Body of pancreas (tissue), 4 donors: ENCODE data around the gene DBP. TPM values are rescaled to one million over a fixed set of nuclear protein-coding genes. Genes with fewer than 3 reads are reported as not detected.
A peak's percentile ranks its signal among the peaks of the same experiment; 100 is the strongest.
"Not testable (repeated sequence)": the region's sequence is repeated elsewhere in the genome, so short reads cannot be mapped to it uniquely, and the experiment has no call there.

Experiments
- ATAC-seq: fragments of 150-250 bp; one replicate; pipeline ENCODE4 v1.9.1; 2016
- DNase-seq, 4 donors: peaks; one replicate each; pipeline ENCODE4 v3.0.0-alpha.2; 2019
- H3K27ac ChIP-seq, 4 donors: fragments of 200-600 bp; sonication (generic); 1 replicate in 3 of 4; 2 replicates in 1 of 4; pipeline versions ENCODE4 v1.5.1 to v1.6.1; 2016 to 2019; ENCODE audit warnings: mild to moderate bottlenecking in 1 of 4, mixed read lengths in 1 of 4, moderate library complexity in 1 of 4
- H3K27me3 ChIP-seq, 2 donors: fragments of 200-600 bp; sonication (generic); one replicate each; pipeline ENCODE4 v1.6.0; 2016; ENCODE audit warnings: mild to moderate bottlenecking in 1 of 2
- H3K36me3 ChIP-seq, 2 donors: fragments of 200-600 bp; sonication (generic); replicated peaks in 1 of 2; 2 replicates each; pipeline ENCODE4 v1.5.1; 2016; ENCODE audit warnings: low read depth in 2 of 2; ENCODE audit not compliant: insufficient read depth in 1 of 2
- H3K4me1 ChIP-seq: fragments of 200-600 bp; sonication (generic); one replicate; pipeline ENCODE4 v1.6.0; 2016
- H3K4me3 ChIP-seq, 2 donors: fragments of 200-600 bp; sonication (generic); 1 replicate in 1 of 2; 2 replicates in 1 of 2; pipeline ENCODE4 v1.5.1; 2016 to 2019
- H3K9me3 ChIP-seq, 3 donors: fragments of 200-600 bp; sonication (generic); 1 replicate in 2 of 3; 2 replicates in 1 of 3; pipeline ENCODE4 v1.5.1; 2016
- CTCF ChIP-seq, 7 experiments: fragments of 450-650 bp in 4 of 7; fragments of 200-600 bp in 3 of 7; sonication (generic) in 3 of 7; IDR thresholded peaks; one replicate each; pipeline ENCODE4 v1.5.1; 2016 to 2019; ENCODE audit warnings: antibody characterized with exemption in 7 of 7
- POLR2A ChIP-seq, 3 donors: fragments of 450-650 bp; IDR thresholded peaks; one replicate each; pipeline ENCODE4 v1.6.1; 2016; ENCODE audit warnings: antibody characterized with exemption in 3 of 3, mild to moderate bottlenecking in 2 of 3
- WGBS, 2 donors: methylation state at CpG; one replicate each; pipeline ENCODE4 v1.1.5; 2017; 5-methylcytosine and 5-hydroxymethylcytosine counted together
- intact Hi-C: fragments of 100-400 bp; cut with DNase I; formaldehyde crosslinking; loops from one replicate; pipeline ENCODE4 v1.15.1; 2023
- total RNA-seq, 2 donors: library from RNA; depleted of rRNA; stranded (reverse); fragments of >200 nt; gene quantifications; one replicate each; pipeline ENCODE4 v1.1.0, GENCODE V29; 2016

DBP gene
- total RNA-seq, 2 donors from 2014 or later: 2.0 to 4.9 TPM

GRCh38 chr19:48661711-48662090 is 24.5 kb upstream of the DBP start:
- Histone ChIP-seq H3K9me3 (no peaks in the 10 kb centered on the region), H3K4me1 (peaks cover 11% of the 10 kb centered on the region), H3K36me3 (no peaks in the 10 kb centered on the region), H3K27me3 (no peaks in the 10 kb centered on the region), H3K27ac (no peak overlapping the region), H3K4me3 (no peak overlapping the region)
- 80 to 87% methylated on average over 2 to 50 of the region's 50 CpGs for WGBS, 2 donors
- DNase-seq: no peak
- intact Hi-C loops: no loop called here
- TF ChIP-seq POLR2A (IDR thresholded peaks at IDR 0.05) (no peak), CTCF (IDR thresholded peaks at IDR 0.05) (no peak)
- no peak for ATAC-seq

GRCh38 chr19:48660852-48661710 is 23.9 kb upstream of the DBP start:
- no peaks in the 10 kb centered on the region for H3K9me3 ChIP-seq
- H3K36me3 ChIP-seq: no peaks in the 10 kb centered on the region
- H3K4me1 ChIP-seq: peaks cover 11% of the 10 kb centered on the region
- TF ChIP-seq POLR2A (IDR thresholded peaks at IDR 0.05): no peak
- TF ChIP-seq CTCF (IDR thresholded peaks at IDR 0.05): no peak
- WGBS, 2 donors: 55% methylated on average over 31 to 35 of the region's 35 CpGs
- ATAC-seq (peak; percentile 90), DNase-seq (peak; percentile 84 to 90 (median 86))
- no peaks in the 10 kb centered on the region for H3K27me3 ChIP-seq
- no peak overlapping the region for H3K4me3 ChIP-seq
- H3K27ac ChIP-seq: peak overlapping the region in 3 of 4 donors; percentile 15 to 65 (median 42)
- intact Hi-C loops: no loop called here

- Histone ChIP-seq H3K27me3 (no peaks in the 10 kb centered on the region), H3K9me3 (no peaks in the 10 kb centered on the region), H3K4me1 (peaks cover 11% of the 10 kb centered on the region), H3K27ac (no peak overlapping the region), H3K4me3 (no peak overlapping the region), H3K36me3 (no peaks in the 10 kb centered on the region)
- intact Hi-C loops: loop anchor here (10.0 kb wide), 1 partner anchor 175 kb away; the partner anchor contains the start of gene HSD17B14
- ATAC-seq: no peak
- TF ChIP-seq POLR2A (IDR thresholded peaks at IDR 0.05) (no peak), CTCF (IDR thresholded peaks at IDR 0.05) (no peak)
- DNase-seq: no peak
- 77 to 88% methylated on average over 5 of the region's 5 CpGs for WGBS, 2 donors
These were observed 22.6 kb upstream of the DBP start for GRCh38 chr19:48659768-48660167.

GRCh38 chr19:48658483-48658882 is 21.3 kb upstream of the DBP start:
- intact Hi-C loops: loop anchor here (10.0 kb wide), 1 partner anchor 176 kb away; the partner anchor contains the start of gene HSD17B14
- H3K4me3 ChIP-seq: no peak overlapping the region
- WGBS, 2 donors: 86 to 88% methylated on average over 6 of the region's 6 CpGs
- no peaks in the 10 kb centered on the region for H3K36me3 ChIP-seq
- H3K9me3 ChIP-seq: no peaks in the 10 kb centered on the region
- DNase-seq (no peak), ATAC-seq (no peak)
- H3K27me3 ChIP-seq: no peaks in the 10 kb centered on the region
- no peak for TF ChIP-seq POLR2A (IDR thresholded peaks at IDR 0.05)
- no peak for TF ChIP-seq CTCF (IDR thresholded peaks at IDR 0.05)
- H3K27ac ChIP-seq: no peak overlapping the region
- H3K4me1 ChIP-seq: peaks cover 11% of the 10 kb centered on the region

- not testable (repeated sequence) for ATAC-seq, H3K9me3 ChIP-seq, H3K27ac ChIP-seq, H3K4me3 ChIP-seq, DNase-seq, H3K36me3 ChIP-seq, H3K27me3 ChIP-seq
- peaks cover 11% of the 10 kb centered on the region for H3K4me1 ChIP-seq
- 89 to 93% methylated on average over 4 to 5 of the region's 5 CpGs for WGBS, 2 donors
- intact Hi-C loops: loop anchor here (10.0 kb wide), 1 partner anchor 177 kb away; the partner anchor contains the start of gene HSD17B14
These were observed 20.6 kb upstream of the DBP start for GRCh38 chr19:48657828-48658227.
